Dedifferentiated amniotic fluid mesenchymal stem cell (primary cell): ENCODE results near the gene CHAD.

ENCODE experiments used
- DNase-seq: peaks from one replicate; pipeline ENCODE4 v3.0.0-alpha.2; 2016; ENCODE audit errors: extremely low spot score

The CHAD gene

GRCh38 chr17:50473901-50474300 is 5.2 kb upstream of the CHAD start:
- DNase-seq = no peak

- peak; percentile 39 for DNase-seq
Measured at GRCh38 chr17:50472761-50473161, 4.1 kb upstream of the CHAD start.

- DNase-seq = no peak
Measured at GRCh38 chr17:50472286-50472685, 3.6 kb upstream of the CHAD start.

GRCh38 chr17:50471009-50471905 is 2.6 kb upstream of the CHAD start:
- DNase-seq = no peak

- no peak for DNase-seq
Measured at GRCh38 chr17:50470426-50470825, 1.7 kb upstream of the CHAD start.

- no peak for DNase-seq
Measured at GRCh38 chr17:50469671-50470305, 1.1 kb upstream of the CHAD start.

- no peak for DNase-seq
Measured at GRCh38 chr17:50469208-50469605, 527 bp upstream of the CHAD start.

GRCh38 chr17:50467855-50468303 is 801 bp downstream of the CHAD start:
- DNase-seq = no peak

- no peak for DNase-seq
Measured at GRCh38 chr17:50467114-50467854, 1.4 kb downstream of the CHAD start.

GRCh38 chr17:50466371-50467113 is 2.1 kb downstream of the CHAD start:
- no peak for DNase-seq

- no peak for DNase-seq
Measured at GRCh38 chr17:50465635-50466034, 3.0 kb downstream of the CHAD start.

- no peak for DNase-seq
Measured at GRCh38 chr17:50465171-50465570, 3.5 kb downstream of the CHAD start.

GRCh38 chr17:50464736-50465135 is 3.9 kb downstream of the CHAD start:
- DNase-seq = no peak

GRCh38 chr17:50464121-50464520 is 4.6 kb downstream of the CHAD start:
- no peak for DNase-seq

GRCh38 chr17:50462446-50462845 is 6.2 kb downstream of the CHAD start:
- DNase-seq = no peak

GRCh38 chr17:50461550-50462132 is 7.0 kb downstream of the CHAD start:
- DNase-seq = no peak

GRCh38 chr17:50460831-50461526 is 7.7 kb downstream of the CHAD start:
- no peak for DNase-seq

GRCh38 chr17:50459756-50460155 is 8.9 kb downstream of the CHAD start:
- no peak for DNase-seq

- no peak for DNase-seq
Measured at GRCh38 chr17:50458701-50459676, 9.7 kb downstream of the CHAD start.

- no peak for DNase-seq
Measured at GRCh38 chr17:50458270-50458669, 10.4 kb downstream of the CHAD start.
